ENCODE results near the gene TAS2R41. TPM values are rescaled to one million over a fixed set of nuclear protein-coding genes. Genes with fewer than 3 reads are reported as not detected.

The TAS2R41 gene
- total and polyA plus RNA-seq, 10 donors: 0.41 to 0.95 (median 0.55) TPM; not detected in 7

GRCh38 chr7:143451122-143451521 is 26.6 kb upstream of the TAS2R41 start:
- no peak for DNase-seq
- no peak overlapping the region for H3K4me3 ChIP-seq
- intact Hi-C loops (cut with DNase I; ENCODE audit: low total_unique reads): no loop called here
- H3K36me3 ChIP-seq: no peaks in the 10 kb centered on the region
- H3K27me3 ChIP-seq (replicated peaks in 1 of 7): peaks cover 0 to 15% (median 0%) of the 10 kb centered on the region in 7 donors
- H3K27ac ChIP-seq: no peak overlapping the region
- TF ChIP-seq POLR2AphosphoS5 (IDR thresholded peaks at IDR 0.05): no peak
- TF ChIP-seq POLR2A (IDR thresholded peaks at IDR 0.05): no peak
- TF ChIP-seq, protein P1, sequence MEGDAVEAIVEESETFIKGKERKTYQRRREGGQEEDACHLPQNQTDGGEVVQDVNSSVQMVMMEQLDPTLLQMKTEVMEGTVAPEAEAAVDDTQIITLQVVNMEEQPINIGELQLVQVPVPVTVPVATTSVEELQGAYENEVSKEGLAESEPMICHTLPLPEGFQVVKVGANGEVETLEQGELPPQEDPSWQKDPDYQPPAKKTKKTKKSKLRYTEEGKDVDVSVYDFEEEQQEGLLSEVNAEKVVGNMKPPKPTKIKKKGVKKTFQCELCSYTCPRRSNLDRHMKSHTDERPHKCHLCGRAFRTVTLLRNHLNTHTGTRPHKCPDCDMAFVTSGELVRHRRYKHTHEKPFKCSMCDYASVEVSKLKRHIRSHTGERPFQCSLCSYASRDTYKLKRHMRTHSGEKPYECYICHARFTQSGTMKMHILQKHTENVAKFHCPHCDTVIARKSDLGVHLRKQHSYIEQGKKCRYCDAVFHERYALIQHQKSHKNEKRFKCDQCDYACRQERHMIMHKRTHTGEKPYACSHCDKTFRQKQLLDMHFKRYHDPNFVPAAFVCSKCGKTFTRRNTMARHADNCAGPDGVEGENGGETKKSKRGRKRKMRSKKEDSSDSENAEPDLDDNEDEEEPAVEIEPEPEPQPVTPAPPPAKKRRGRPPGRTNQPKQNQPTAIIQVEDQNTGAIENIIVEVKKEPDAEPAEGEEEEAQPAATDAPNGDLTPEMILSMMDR (IDR thresholded peaks at IDR 0.05 in 8 of 11, conservative IDR thresholded peaks at IDR 0.05 in 3 of 11): no peak
- H3K9me3 ChIP-seq: no peaks in the 10 kb centered on the region
- H3K4me1 ChIP-seq: no peaks in the 10 kb centered on the region

- H3K36me3 ChIP-seq: no peaks in the 10 kb centered on the region
- H3K4me1 ChIP-seq: no peaks in the 10 kb centered on the region
- WGBS, 5 donors: 71 to 90% (median 79%) methylated on average over 1 of the region's 1 CpG
- H3K27me3 ChIP-seq (replicated peaks in 1 of 7): peaks cover 0 to 9% (median 0%) of the 10 kb centered on the region in 7 donors
- intact Hi-C loops (cut with DNase I; ENCODE audit: low total_unique reads): no loop called here
- no peak for DNase-seq
- H3K9me3 ChIP-seq: no peaks in the 10 kb centered on the region
- no peak overlapping the region for H3K4me3 ChIP-seq
- TF ChIP-seq POLR2AphosphoS5 (IDR thresholded peaks at IDR 0.05): no peak
- TF ChIP-seq, protein P1 (IDR thresholded peaks at IDR 0.05 in 8 of 11, conservative IDR thresholded peaks at IDR 0.05 in 3 of 11): no peak
- no peak for TF ChIP-seq POLR2A (IDR thresholded peaks at IDR 0.05)
- H3K27ac ChIP-seq: no peak overlapping the region
Measured at GRCh38 chr7:143451746-143452145, 25.9 kb upstream of the TAS2R41 start.

DNA sequence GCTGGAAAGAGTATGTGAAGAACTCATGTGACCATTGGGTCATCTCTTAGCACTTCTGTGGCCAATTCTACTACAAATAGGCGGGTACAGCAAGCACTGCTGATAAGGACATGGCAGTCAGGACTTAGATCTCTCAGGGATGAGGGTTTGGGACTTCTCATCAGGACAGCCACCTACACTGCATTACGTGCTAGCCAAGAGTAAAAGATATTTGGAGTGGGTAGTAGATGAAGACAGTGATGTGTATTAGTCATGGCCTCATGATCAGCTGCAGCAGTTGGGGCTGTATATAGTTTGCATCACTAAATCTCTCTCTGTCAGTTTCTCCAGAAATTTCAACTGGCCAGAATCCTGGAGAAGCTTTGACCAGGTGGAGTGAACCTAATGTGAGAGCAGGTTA is 25.2 kb upstream of the TAS2R41 start:
- 66 to 87% (median 84%) methylated on average over 2 of the region's 2 CpGs for whole genome bisulfite sequencing, 5 donors
- intact Hi-C loops (cut with DNase I; ENCODE audit: low total_unique reads): no loop called here

DNA sequence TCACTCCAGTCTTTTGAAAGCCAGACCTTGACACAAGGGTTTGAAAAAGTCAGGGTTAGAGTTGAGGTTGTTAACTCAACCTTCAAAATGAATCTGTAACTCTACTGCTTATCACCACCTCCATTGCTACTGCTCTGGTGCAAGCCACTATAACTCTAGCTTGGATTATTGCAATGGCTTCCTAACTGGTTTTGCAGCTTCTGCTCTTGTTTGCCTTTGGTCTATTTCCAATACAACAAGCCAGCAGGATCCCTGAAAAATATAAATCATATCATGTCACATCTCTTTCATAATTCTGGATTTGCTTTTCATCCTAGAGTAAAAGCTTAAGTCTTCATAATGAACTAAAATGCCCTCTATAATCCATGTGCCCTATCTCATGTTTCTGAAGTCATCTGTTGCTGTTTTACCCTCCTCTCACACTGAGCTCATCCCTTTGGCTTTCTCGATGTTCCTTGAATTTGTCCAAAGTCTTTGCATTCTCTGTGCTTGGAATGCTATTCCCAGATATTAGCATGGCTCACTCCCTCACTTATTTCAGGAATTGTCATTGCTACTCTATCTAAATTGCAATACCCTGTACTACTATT is 23.5 kb upstream of the TAS2R41 start:
- intact Hi-C loops (cut with DNase I; ENCODE audit: low total_unique reads): no loop called here
- Histone ChIP-seq H3K4me1 (no peaks in the 10 kb centered on the region), H3K27me3 (replicated peaks in 1 of 7) (no peaks in the 10 kb centered on the region), H3K27ac (no peak overlapping the region), H3K9me3 (no peaks in the 10 kb centered on the region), H3K4me3 (no peak overlapping the region), H3K36me3 (no peaks in the 10 kb centered on the region)
- DNase-seq: no peak
- no peak for TF ChIP-seq POLR2A (IDR thresholded peaks at IDR 0.05)
- TF ChIP-seq POLR2AphosphoS5 (IDR thresholded peaks at IDR 0.05): no peak
- TF ChIP-seq, protein P1 (IDR thresholded peaks at IDR 0.05 in 8 of 11, conservative IDR thresholded peaks at IDR 0.05 in 3 of 11): no peak
- WGBS, 5 donors: 76 to 89% (median 86%) methylated on average over 1 of the region's 1 CpG

More for the DNA sequence above, 25.2 kb upstream of the TAS2R41 start:
- TF ChIP-seq POLR2A (IDR thresholded peaks at IDR 0.05): no peak
- no peak for TF ChIP-seq POLR2AphosphoS5 (IDR thresholded peaks at IDR 0.05)
- TF ChIP-seq, protein P1 (IDR thresholded peaks at IDR 0.05 in 8 of 11, conservative IDR thresholded peaks at IDR 0.05 in 3 of 11): no peak
- Histone ChIP-seq H3K27me3 (replicated peaks in 1 of 7) (peaks cover 0 to 3% (median 0%) of the 10 kb centered on the region in 7 donors), H3K27ac (no peak overlapping the region), H3K9me3 (no peaks in the 10 kb centered on the region), H3K36me3 (no peaks in the 10 kb centered on the region), H3K4me1 (no peaks in the 10 kb centered on the region), H3K4me3 (no peak overlapping the region)
- no peak for DNase-seq
